ENCODE data around the gene TCN2.

- TF ChIP-seq EZH2 (IDR thresholded peaks at IDR 0.05; ENCODE audit: low read length, missing control alignments), result no peak
- peak in 1 of 2 donors; percentile 34 for TF ChIP-seq CTCF (conservative IDR thresholded peaks at IDR 0.05 in 1 of 2, IDR thresholded peaks at IDR 0.05 in 1 of 2; ENCODE audit: low read depth in 1 of 2, low read length in 2 of 2)
Measured at GRCh38 chr22:30635273-30636225, 28.6 kb downstream of the TCN2 start, which contains the start of gene SLC35E4.
